H9 (cell line): ENCODE measurements around the gene MYADM. TPM values are rescaled to one million over a fixed set of nuclear protein-coding genes. Genes with fewer than 3 reads are reported as not detected.

Source experiments
- DNase-seq: peaks from one replicate; pipeline ENCODE4 v3.0.0-alpha.2; 2017
- H2AFZ ChIP-seq: one replicate; pipeline ENCODE4 v1.6.1; 2013; ENCODE audit warnings: mild to moderate bottlenecking, low read length, control low read depth, moderate library complexity
- H2AK5ac ChIP-seq: 2 replicates; pipeline ENCODE4 v1.6.1; 2013; ENCODE audit warnings: low read length, control low read depth, mixed read lengths; ENCODE audit not compliant: insufficient read length
- H2BK120ac ChIP-seq: one replicate; pipeline ENCODE4 v1.6.1; 2013; ENCODE audit warnings: low read depth, mild to moderate bottlenecking, low read length, control low read depth, inconsistent platforms; ENCODE audit not compliant: poor library complexity, severe bottlenecking
- H2BK12ac ChIP-seq: 2 replicates; pipeline ENCODE4 v1.6.1; 2013; ENCODE audit warnings: low read length, control low read depth, mixed read lengths, low read depth; ENCODE audit not compliant: insufficient read length
- H2BK15ac ChIP-seq: 2 replicates; pipeline ENCODE4 v1.6.1; 2013; ENCODE audit warnings: low read depth, low read length, control low read depth
- H2BK20ac ChIP-seq: one replicate; pipeline ENCODE4 v1.6.1; 2013; ENCODE audit warnings: low read depth, mild to moderate bottlenecking, low read length, control low read depth, inconsistent platforms; ENCODE audit not compliant: poor library complexity, severe bottlenecking
- H2BK5ac ChIP-seq: 2 replicates; pipeline ENCODE4 v1.6.1; 2013; ENCODE audit warnings: low read length, control low read depth, mixed read lengths; ENCODE audit not compliant: insufficient read length
- H3K14ac ChIP-seq: 2 replicates; pipeline ENCODE4 v1.6.1; 2013; ENCODE audit warnings: low read length, control low read depth; ENCODE audit not compliant: insufficient read depth
- H3K18ac ChIP-seq: 2 replicates; pipeline ENCODE4 v1.6.1; 2013; ENCODE audit warnings: low read depth, mild to moderate bottlenecking, mixed read lengths, low read length, control low read depth; ENCODE audit not compliant: insufficient read length
- H3K23ac ChIP-seq: 2 replicates; pipeline ENCODE4 v1.6.1; 2013; ENCODE audit warnings: low read length, control low read depth, mixed read lengths, low read depth; ENCODE audit not compliant: insufficient read length
- H3K23me2 ChIP-seq: 2 replicates; pipeline ENCODE4 v1.6.1; 2013; ENCODE audit warnings: low read depth, mild to moderate bottlenecking, mixed read lengths, low read length, control low read depth; ENCODE audit not compliant: insufficient read length, poor library complexity, severe bottlenecking
- H3K27ac ChIP-seq: 2 replicates; pipeline ENCODE4 v1.5.1; 2013; ENCODE audit warnings: low read length, control low read depth, mixed read lengths, low read depth; ENCODE audit not compliant: insufficient read length
- H3K27me3 ChIP-seq: 2 replicates; pipeline ENCODE4 v1.6.1; 2013; ENCODE audit warnings: low read length, control low read depth, inconsistent platforms; ENCODE audit not compliant: insufficient read depth
- H3K4ac ChIP-seq: 2 replicates; pipeline ENCODE4 v1.6.1; 2013; ENCODE audit warnings: low read depth, mild to moderate bottlenecking, control low read depth, inconsistent platforms, low read length, moderate library complexity
- H3K4me1 ChIP-seq: 2 replicates; pipeline ENCODE4 v1.6.1; 2013; ENCODE audit warnings: low read length, control low read depth, inconsistent platforms; ENCODE audit not compliant: insufficient read depth
- H3K4me2 ChIP-seq: 2 replicates; pipeline ENCODE4 v1.6.1; 2013; ENCODE audit warnings: low read length, control low read depth, mixed read lengths; ENCODE audit not compliant: insufficient read length, insufficient read depth
- H3K56ac ChIP-seq: 2 replicates; pipeline ENCODE4 v1.6.1; 2013; ENCODE audit warnings: low read depth, mild to moderate bottlenecking, mixed read lengths, low read length, control low read depth; ENCODE audit not compliant: insufficient read length
- H3K79me1 ChIP-seq: 2 replicates; pipeline ENCODE4 v1.6.1; 2013; ENCODE audit warnings: low read depth, mild to moderate bottlenecking, moderate library complexity, low read length, control low read depth, inconsistent platforms; ENCODE audit not compliant: insufficient read depth, poor library complexity, severe bottlenecking
- H3K79me2 ChIP-seq: 2 replicates; pipeline ENCODE4 v1.6.1; 2013; ENCODE audit warnings: low read length, control low read depth, inconsistent platforms; ENCODE audit not compliant: insufficient read depth
- H3K9ac ChIP-seq: 2 replicates; pipeline ENCODE4 v1.6.1; 2013; ENCODE audit warnings: low read length, control low read depth, mixed read lengths; ENCODE audit not compliant: insufficient read length; ENCODE audit errors: extremely low read depth
- H3K9me3 ChIP-seq: one replicate; pipeline ENCODE4 v1.6.1; 2013; ENCODE audit warnings: low read depth, low read length, inconsistent platforms; ENCODE audit not compliant: control insufficient read depth
- H3T11ph ChIP-seq: one replicate; pipeline ENCODE4 v1.6.1; 2013; ENCODE audit warnings: mild to moderate bottlenecking, low read length, control low read depth, inconsistent platforms
- H4K20me1 ChIP-seq: one replicate; pipeline ENCODE4 v1.6.1; 2013; ENCODE audit not compliant: control insufficient read depth, insufficient read length, insufficient read depth
- H4K5ac ChIP-seq: 2 replicates; pipeline ENCODE4 v1.6.1; 2013; ENCODE audit warnings: low read depth, mild to moderate bottlenecking, mixed read lengths, low read length, control low read depth; ENCODE audit not compliant: insufficient read length
- H4K8ac ChIP-seq: replicated peaks from 2 replicates; pipeline ENCODE4 v1.6.1; 2013; ENCODE audit warnings: low read length, control low read depth, mixed read lengths, low read depth; ENCODE audit not compliant: insufficient read length
- H4K91ac ChIP-seq: 2 replicates; pipeline ENCODE4 v1.6.1; 2013; ENCODE audit warnings: low read depth, mild to moderate bottlenecking, moderate library complexity, mixed read lengths, low read length, control low read depth; ENCODE audit not compliant: insufficient read length
- H3K27ac Mint-ChIP-seq, 3 experiments: 2 replicates in 2 of 3; 3 replicates in 1 of 3; pipeline ENCODE4 v1.8.0; 2020 to 2021; ENCODE audit warnings: mixed read lengths in 3 of 3, mild to moderate bottlenecking in 1 of 3, moderate library complexity in 1 of 3
- H3K27me3 Mint-ChIP-seq: 2 replicates; pipeline ENCODE4 v1.8.0; 2021; ENCODE audit warnings: low read depth, mild to moderate bottlenecking, moderate library complexity, mixed read lengths
- H3K36me3 Mint-ChIP-seq, 3 experiments: 2 replicates in 2 of 3; 3 replicates in 1 of 3; pipeline ENCODE4 v1.8.0; 2020 to 2021; ENCODE audit warnings: low read depth in 3 of 3, mixed read lengths in 3 of 3; ENCODE audit not compliant: insufficient read depth in 1 of 3
- H3K4me1 Mint-ChIP-seq, 2 experiments: 2 replicates each; pipeline ENCODE4 v1.8.0; 2020; ENCODE audit warnings: mixed read lengths in 2 of 2
- H3K4me3 Mint-ChIP-seq, 2 experiments: 2 replicates in 1 of 2; 3 replicates in 1 of 2; pipeline ENCODE4 v1.8.0; 2020 to 2021; ENCODE audit warnings: mild to moderate bottlenecking in 2 of 2, mixed read lengths in 2 of 2, moderate library complexity in 1 of 2
- H3K9me3 Mint-ChIP-seq, 2 experiments: 2 replicates in 1 of 2; 3 replicates in 1 of 2; pipeline ENCODE4 v1.8.0; 2020; ENCODE audit warnings: mild to moderate bottlenecking in 2 of 2, mixed read lengths in 2 of 2, moderate library complexity in 1 of 2
- WGBS: extraction: QIAGEN DNeasy Blood & Tissue Kit; methylation state at CpG from one replicate; pipeline ENCODE4 v1.1.7; 2013; ENCODE audit warnings: missing lambda C conversion rate, low lambda C conversion rate, mixed read lengths; ENCODE audit not compliant: insufficient read length; ENCODE audit errors: extremely low coverage; 5-methylcytosine and 5-hydroxymethylcytosine counted together
- total RNA-seq: library from RNA; stranded (reverse); gene quantifications from 2 replicates; pipeline ENCODE4 v1.2.1, GENCODE V29; 2021
- TF ChIP-seq, protein P1 (sequence below): fragments of 200-600 bp; sonication (generic); conservative IDR thresholded peaks from 3 replicates; pipeline ENCODE4 v1.8.0; 2021; ENCODE audit warnings: antibody characterized with exemption, mild to moderate bottlenecking

The MYADM gene
- total RNA-seq, 1 experiment from 2014 or later, result 116 TPM

DNA sequence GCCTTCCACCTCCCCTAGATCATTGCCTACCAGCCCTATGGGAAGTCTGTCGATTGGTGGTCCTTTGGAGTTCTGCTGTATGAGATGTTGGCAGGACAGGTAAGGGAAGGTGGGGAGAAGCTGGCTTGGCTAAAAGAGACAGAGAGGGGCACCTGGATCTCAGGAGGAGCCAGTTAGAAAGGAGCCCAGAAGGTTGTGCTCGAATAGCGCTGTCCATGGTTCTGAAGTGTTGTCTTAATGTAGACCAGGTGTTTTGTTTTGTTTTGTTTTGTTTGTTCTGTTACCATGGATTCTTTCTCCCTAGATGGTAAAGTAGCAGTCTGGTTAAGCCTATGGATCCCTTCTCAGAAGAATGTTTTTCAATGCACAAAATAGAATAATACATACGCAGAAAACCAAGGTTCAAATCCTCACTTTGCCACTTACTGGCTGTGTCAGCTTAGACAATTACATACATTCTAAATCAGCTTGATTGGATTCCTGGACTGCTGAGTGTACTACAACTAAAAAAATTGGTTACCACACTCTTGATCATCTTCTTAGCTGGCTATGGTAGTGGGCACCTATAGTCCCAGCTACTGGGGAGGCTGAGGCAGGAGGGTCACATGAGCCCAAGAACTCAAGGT is 35.5 kb downstream of the MYADM start:
- H4K8ac ChIP-seq, result no peak overlapping the region

More for the DNA sequence above, 35.5 kb downstream of the MYADM start:
- H2BK12ac ChIP-seq, result peak overlapping the region; percentile 98
- H3K14ac ChIP-seq, result peak overlapping the region; percentile 90
- H4K5ac ChIP-seq, result no peak overlapping the region
- peaks cover 10 to 13% (median 10%) of the 10 kb centered on the region in 3 experiments; a peak in 6 of 7 replicates for H3K36me3 Mint-ChIP-seq
- peaks cover 32 to 47% of the 10 kb centered on the region in 2 experiments for H3K4me1 Mint-ChIP-seq
- peak overlapping the region in 1 of 2 experiments; percentile 45; a peak in 2 of 5 replicates for H3K4me3 Mint-ChIP-seq
- H2BK120ac ChIP-seq, result no peak overlapping the region
- H3K4me1 ChIP-seq, result peaks cover 4% of the 10 kb centered on the region; the same call in 1 of the 2 replicates
- H3K9me3 Mint-ChIP-seq, result no peaks in the 10 kb centered on the region; a peak in 1 of 5 replicates
- H3K23ac ChIP-seq, result no peak overlapping the region
- H3K79me2 ChIP-seq, result no peaks in the 10 kb centered on the region
- peak; percentile 82 for DNase-seq
- H3K79me1 ChIP-seq, result no peaks in the 10 kb centered on the region
- peak overlapping the region in 2 of 3 experiments; percentile 36 to 94; a peak in 4 of 7 replicates for H3K27ac Mint-ChIP-seq
- H3K18ac ChIP-seq, result peak overlapping the region; percentile 93
- no peak overlapping the region for H2AK5ac ChIP-seq
- no peak overlapping the region for H2AFZ ChIP-seq
- no peak overlapping the region for H3K9ac ChIP-seq
- no peaks in the 10 kb centered on the region for H3K9me3 ChIP-seq
- peaks cover 16% of the 10 kb centered on the region for H3K23me2 ChIP-seq
- H2BK20ac ChIP-seq, result peak overlapping the region; percentile 76
- peaks cover 48% of the 10 kb centered on the region for H3K27me3 Mint-ChIP-seq
- no peak overlapping the region for H3K27ac ChIP-seq
- H4K20me1 ChIP-seq, result no peaks in the 10 kb centered on the region
- no peak overlapping the region for H3K56ac ChIP-seq
- no peak overlapping the region for H3K4me2 ChIP-seq
- H4K91ac ChIP-seq, result no peak overlapping the region
- no peak overlapping the region for H2BK5ac ChIP-seq
- H2BK15ac ChIP-seq, result no peak overlapping the region
- peak overlapping the region; percentile 92 for H3T11ph ChIP-seq
- H3K4ac ChIP-seq, result no peak overlapping the region; the same call in 1 of the 2 replicates
- H3K27me3 ChIP-seq, result peaks cover 3% of the 10 kb centered on the region; the same call in 1 of the 2 replicates
- TF ChIP-seq, protein P1, sequence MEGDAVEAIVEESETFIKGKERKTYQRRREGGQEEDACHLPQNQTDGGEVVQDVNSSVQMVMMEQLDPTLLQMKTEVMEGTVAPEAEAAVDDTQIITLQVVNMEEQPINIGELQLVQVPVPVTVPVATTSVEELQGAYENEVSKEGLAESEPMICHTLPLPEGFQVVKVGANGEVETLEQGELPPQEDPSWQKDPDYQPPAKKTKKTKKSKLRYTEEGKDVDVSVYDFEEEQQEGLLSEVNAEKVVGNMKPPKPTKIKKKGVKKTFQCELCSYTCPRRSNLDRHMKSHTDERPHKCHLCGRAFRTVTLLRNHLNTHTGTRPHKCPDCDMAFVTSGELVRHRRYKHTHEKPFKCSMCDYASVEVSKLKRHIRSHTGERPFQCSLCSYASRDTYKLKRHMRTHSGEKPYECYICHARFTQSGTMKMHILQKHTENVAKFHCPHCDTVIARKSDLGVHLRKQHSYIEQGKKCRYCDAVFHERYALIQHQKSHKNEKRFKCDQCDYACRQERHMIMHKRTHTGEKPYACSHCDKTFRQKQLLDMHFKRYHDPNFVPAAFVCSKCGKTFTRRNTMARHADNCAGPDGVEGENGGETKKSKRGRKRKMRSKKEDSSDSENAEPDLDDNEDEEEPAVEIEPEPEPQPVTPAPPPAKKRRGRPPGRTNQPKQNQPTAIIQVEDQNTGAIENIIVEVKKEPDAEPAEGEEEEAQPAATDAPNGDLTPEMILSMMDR, result no peak
- WGBS, result no CpG with 5 or more reads among the region's 4 CpGs
